ENCODE results near the gene ELF1. TPM values are rescaled to one million over a fixed set of nuclear protein-coding genes. Genes with fewer than 3 reads are reported as not detected.
A peak's percentile ranks its signal among the peaks of the same experiment; 100 is the strongest.

Gene ELF1
- total RNA-seq, 3 donors from 2014 or later = 80.2 to 111 (median 96.8) TPM

DNA sequence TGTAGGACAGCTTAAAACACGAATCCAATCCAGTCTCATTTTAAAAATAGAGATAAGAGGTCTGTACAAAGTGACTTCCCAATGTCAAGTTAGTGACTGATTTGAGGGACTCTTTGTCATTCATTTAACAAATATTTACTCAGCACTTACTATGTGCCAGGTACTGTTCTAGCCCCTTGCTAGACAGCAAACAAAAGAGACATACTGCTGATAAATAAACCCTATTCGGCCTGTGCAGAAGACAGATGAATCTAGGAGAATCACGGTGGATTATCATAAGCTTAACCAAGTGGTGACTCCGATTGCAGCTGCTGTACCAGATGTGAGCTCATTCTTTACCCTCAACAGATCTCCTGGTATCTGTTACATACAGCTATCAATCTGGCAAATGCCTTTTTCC is 6.4 kb upstream of the ELF1 start:
- DNase-seq (no peak), ATAC-seq (peak; percentile 45)
- TF ChIP-seq, protein P1, sequence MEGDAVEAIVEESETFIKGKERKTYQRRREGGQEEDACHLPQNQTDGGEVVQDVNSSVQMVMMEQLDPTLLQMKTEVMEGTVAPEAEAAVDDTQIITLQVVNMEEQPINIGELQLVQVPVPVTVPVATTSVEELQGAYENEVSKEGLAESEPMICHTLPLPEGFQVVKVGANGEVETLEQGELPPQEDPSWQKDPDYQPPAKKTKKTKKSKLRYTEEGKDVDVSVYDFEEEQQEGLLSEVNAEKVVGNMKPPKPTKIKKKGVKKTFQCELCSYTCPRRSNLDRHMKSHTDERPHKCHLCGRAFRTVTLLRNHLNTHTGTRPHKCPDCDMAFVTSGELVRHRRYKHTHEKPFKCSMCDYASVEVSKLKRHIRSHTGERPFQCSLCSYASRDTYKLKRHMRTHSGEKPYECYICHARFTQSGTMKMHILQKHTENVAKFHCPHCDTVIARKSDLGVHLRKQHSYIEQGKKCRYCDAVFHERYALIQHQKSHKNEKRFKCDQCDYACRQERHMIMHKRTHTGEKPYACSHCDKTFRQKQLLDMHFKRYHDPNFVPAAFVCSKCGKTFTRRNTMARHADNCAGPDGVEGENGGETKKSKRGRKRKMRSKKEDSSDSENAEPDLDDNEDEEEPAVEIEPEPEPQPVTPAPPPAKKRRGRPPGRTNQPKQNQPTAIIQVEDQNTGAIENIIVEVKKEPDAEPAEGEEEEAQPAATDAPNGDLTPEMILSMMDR (IDR thresholded peaks at IDR 0.05) = no peak
- Histone ChIP-seq H3K36me3 (ENCODE audit: low read depth) (no peaks in the 10 kb centered on the region), H3K4me1 (ENCODE audit: low read depth) (peaks cover 28% of the 10 kb centered on the region), H3K4me3 (no peak overlapping the region), H3K9me3 (no peaks in the 10 kb centered on the region)
- intact Hi-C loops (cut with DNase I, micrococcal nuclease) = no loop called here

DNA sequence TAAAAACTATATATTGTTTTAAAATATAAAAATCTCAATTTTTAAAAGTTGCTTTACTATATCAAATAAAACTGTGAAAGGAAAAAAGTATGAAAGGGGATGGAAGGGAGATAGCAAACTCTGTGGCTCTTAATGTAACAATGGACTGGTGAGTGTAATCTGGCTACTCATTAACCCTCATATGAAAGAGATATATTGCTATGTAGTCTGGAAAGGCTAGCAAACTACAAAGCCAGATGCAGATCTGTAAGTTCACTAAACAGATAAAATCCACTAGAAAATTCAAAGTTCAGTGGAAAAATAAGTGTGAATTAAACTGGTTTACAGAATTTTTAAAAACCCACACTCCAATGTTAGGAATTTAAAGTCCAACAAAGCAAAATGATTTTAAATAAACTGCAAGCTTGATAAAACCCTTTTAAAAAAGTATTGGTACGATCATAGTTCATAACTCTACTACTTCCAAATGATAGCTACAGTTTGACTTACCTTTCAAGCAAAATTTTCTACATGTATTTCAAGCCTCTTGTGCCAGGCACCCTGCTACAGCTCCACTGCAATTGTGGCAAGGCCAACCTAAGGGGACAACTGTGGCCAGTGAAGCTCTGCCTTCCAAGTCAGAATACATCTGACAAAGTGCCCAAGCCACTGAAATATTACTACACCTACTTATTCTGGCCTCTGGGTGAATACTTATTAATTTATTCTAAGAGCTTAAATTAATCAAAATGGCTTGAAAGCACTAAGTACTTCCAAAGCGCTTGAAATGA is 647 bp upstream of the ELF1 start:
- H3K9me3 ChIP-seq = no peaks in the 10 kb centered on the region
- ATAC-seq = peak; percentile 78
- TF ChIP-seq, protein P1 (IDR thresholded peaks at IDR 0.05) = no peak
- peaks cover 24% of the 10 kb centered on the region for H3K4me1 ChIP-seq (ENCODE audit: low read depth)
- intact Hi-C loops (cut with DNase I, micrococcal nuclease) = loop anchor here in 1 of 2 donors (5.0 kb wide), 1 partner anchor 38 kb away; no protein-coding TSS in a partner anchor
- no peak overlapping the region for H3K4me3 ChIP-seq
- peak in 1 of 3 donors; percentile 33 for DNase-seq
- H3K36me3 ChIP-seq (ENCODE audit: low read depth) = no peaks in the 10 kb centered on the region

DNA sequence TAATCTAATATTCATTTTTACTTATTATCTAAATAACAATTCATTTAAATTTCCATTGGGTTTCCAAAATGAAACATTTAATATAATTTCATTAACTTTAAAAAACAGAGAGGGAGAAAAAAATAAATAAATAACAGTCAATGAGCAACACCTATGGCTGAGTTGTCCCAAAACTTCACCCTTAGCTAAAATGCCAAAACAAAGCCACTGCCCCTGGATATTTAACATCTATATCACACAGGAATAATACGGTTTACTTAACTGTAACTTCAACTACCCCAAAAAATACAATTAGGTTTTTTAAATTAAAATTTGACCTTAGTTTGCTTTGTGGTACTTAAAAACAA is 541 bp downstream of the ELF1 start:
- intact Hi-C loops (cut with DNase I, micrococcal nuclease) = loop anchor here in 1 of 2 donors (5.0 kb wide), 1 partner anchor 39 kb away; no protein-coding TSS in a partner anchor
- no peak for ATAC-seq
- Histone ChIP-seq H3K4me1 (ENCODE audit: low read depth) (peaks cover 35% of the 10 kb centered on the region), H3K9me3 (no peaks in the 10 kb centered on the region), H3K36me3 (ENCODE audit: low read depth) (no peaks in the 10 kb centered on the region), H3K4me3 (peak overlapping the region; percentile 23)
- TF ChIP-seq, protein P1 (IDR thresholded peaks at IDR 0.05) = no peak
- DNase-seq = no peak

DNA sequence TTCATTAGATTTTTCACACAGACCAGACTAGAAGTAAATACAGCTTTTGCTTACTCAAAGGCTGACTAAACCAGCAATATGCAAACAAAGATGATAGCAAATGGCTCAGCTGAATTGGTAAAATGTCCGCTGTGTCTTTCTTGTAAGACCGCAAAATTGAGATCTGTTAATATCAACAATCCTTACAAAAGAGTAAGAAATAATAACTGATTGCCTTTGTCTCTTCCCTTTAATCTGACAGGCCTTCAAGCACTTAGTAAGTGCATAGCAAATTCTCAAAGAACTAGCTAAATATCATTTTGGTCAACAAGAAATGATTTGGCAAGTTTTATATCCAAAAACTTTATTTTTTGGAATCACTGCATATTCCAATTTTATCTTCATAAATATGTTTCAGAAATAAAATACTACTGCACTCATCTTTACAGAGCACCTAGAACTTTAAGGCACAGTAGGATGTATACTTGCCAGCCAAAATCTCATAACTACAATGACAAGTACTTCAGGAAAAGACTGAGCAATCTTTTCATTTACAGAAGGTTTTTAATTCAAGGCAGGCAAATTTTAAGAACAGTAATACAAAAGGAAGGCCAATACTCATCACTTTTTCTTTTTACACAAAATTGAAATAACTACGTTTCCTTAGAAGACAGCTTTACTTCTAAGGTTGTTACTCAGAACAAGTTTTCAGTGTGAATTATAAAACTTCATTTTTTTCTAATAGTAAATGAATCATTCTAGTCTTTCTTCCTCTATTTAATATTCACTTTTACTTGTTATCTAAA is 1.1 kb downstream of the ELF1 start:
- H3K4me1 ChIP-seq (ENCODE audit: low read depth) = peaks cover 36% of the 10 kb centered on the region
- peak; percentile 29 for ATAC-seq

DNA sequence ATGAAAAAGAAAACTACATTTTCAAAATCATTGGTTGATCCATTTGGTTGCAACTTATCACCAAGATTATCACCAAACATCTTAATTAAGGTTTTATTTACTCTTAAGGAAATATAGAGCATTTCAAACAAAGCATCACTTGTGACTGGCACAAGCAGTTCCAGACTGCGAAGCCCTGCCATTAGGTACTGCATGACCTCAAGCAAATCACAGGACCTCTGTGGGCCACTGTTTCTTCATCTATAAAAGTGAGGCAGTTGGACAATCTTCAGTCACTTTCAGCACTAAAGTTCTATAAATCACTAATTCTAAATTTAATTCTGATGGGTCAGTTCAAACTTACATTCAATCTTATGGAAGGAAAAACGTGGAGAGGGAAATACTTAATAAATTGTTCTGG is 2.0 kb downstream of the ELF1 start:
- Histone ChIP-seq H3K4me3 (no peak overlapping the region), H3K9me3 (no peaks in the 10 kb centered on the region), H3K36me3 (ENCODE audit: low read depth) (no peaks in the 10 kb centered on the region), H3K4me1 (ENCODE audit: low read depth) (peaks cover 37% of the 10 kb centered on the region)
- TF ChIP-seq, protein P1 (IDR thresholded peaks at IDR 0.05) = no peak
- ATAC-seq = peak; percentile 51
- peak in 1 of 3 donors; percentile 50 for DNase-seq
- intact Hi-C loops (cut with DNase I, micrococcal nuclease) = loop anchor here in 1 of 2 donors (5.0 kb wide), 1 partner anchor 40 kb away; no protein-coding TSS in a partner anchor

More for the DNA sequence above, 1.1 kb downstream of the ELF1 start:
- intact Hi-C loops (cut with DNase I, micrococcal nuclease) = loop anchor here in 1 of 2 donors (5.0 kb wide), 1 partner anchor 39 kb away; no protein-coding TSS in a partner anchor
- no peak for DNase-seq
- TF ChIP-seq, protein P1 (IDR thresholded peaks at IDR 0.05) = no peak
- Histone ChIP-seq H3K4me3 (peak overlapping the region; percentile 23), H3K9me3 (no peaks in the 10 kb centered on the region), H3K36me3 (ENCODE audit: low read depth) (no peaks in the 10 kb centered on the region)
